H9 (cell line): ENCODE data around the gene OIP5. TPM values are rescaled to one million over a fixed set of nuclear protein-coding genes. Genes with fewer than 3 reads are reported as not detected.

Experiments
- DNase-seq: peaks from one replicate; pipeline ENCODE4 v3.0.0-alpha.2; 2017
- H2AFZ ChIP-seq: one replicate; pipeline ENCODE4 v1.6.1; 2013; ENCODE audit warnings: mild to moderate bottlenecking, low read length, control low read depth, moderate library complexity
- H2AK5ac ChIP-seq: 2 replicates; pipeline ENCODE4 v1.6.1; 2013; ENCODE audit warnings: low read length, control low read depth, mixed read lengths; ENCODE audit not compliant: insufficient read length
- H2BK120ac ChIP-seq: one replicate; pipeline ENCODE4 v1.6.1; 2013; ENCODE audit warnings: low read depth, mild to moderate bottlenecking, low read length, control low read depth, inconsistent platforms; ENCODE audit not compliant: poor library complexity, severe bottlenecking
- H2BK12ac ChIP-seq: 2 replicates; pipeline ENCODE4 v1.6.1; 2013; ENCODE audit warnings: low read length, control low read depth, mixed read lengths, low read depth; ENCODE audit not compliant: insufficient read length
- H2BK15ac ChIP-seq: 2 replicates; pipeline ENCODE4 v1.6.1; 2013; ENCODE audit warnings: low read depth, low read length, control low read depth
- H2BK20ac ChIP-seq: one replicate; pipeline ENCODE4 v1.6.1; 2013; ENCODE audit warnings: low read depth, mild to moderate bottlenecking, low read length, control low read depth, inconsistent platforms; ENCODE audit not compliant: poor library complexity, severe bottlenecking
- H2BK5ac ChIP-seq: 2 replicates; pipeline ENCODE4 v1.6.1; 2013; ENCODE audit warnings: low read length, control low read depth, mixed read lengths; ENCODE audit not compliant: insufficient read length
- H3K14ac ChIP-seq: 2 replicates; pipeline ENCODE4 v1.6.1; 2013; ENCODE audit warnings: low read length, control low read depth; ENCODE audit not compliant: insufficient read depth
- H3K18ac ChIP-seq: 2 replicates; pipeline ENCODE4 v1.6.1; 2013; ENCODE audit warnings: low read depth, mild to moderate bottlenecking, mixed read lengths, low read length, control low read depth; ENCODE audit not compliant: insufficient read length
- H3K23ac ChIP-seq: 2 replicates; pipeline ENCODE4 v1.6.1; 2013; ENCODE audit warnings: low read length, control low read depth, mixed read lengths, low read depth; ENCODE audit not compliant: insufficient read length
- H3K23me2 ChIP-seq: 2 replicates; pipeline ENCODE4 v1.6.1; 2013; ENCODE audit warnings: low read depth, mild to moderate bottlenecking, mixed read lengths, low read length, control low read depth; ENCODE audit not compliant: insufficient read length, poor library complexity, severe bottlenecking
- H3K27ac ChIP-seq: 2 replicates; pipeline ENCODE4 v1.5.1; 2013; ENCODE audit warnings: low read length, control low read depth, mixed read lengths, low read depth; ENCODE audit not compliant: insufficient read length
- H3K27me3 ChIP-seq: 2 replicates; pipeline ENCODE4 v1.6.1; 2013; ENCODE audit warnings: low read length, control low read depth, inconsistent platforms; ENCODE audit not compliant: insufficient read depth
- H3K4ac ChIP-seq: 2 replicates; pipeline ENCODE4 v1.6.1; 2013; ENCODE audit warnings: low read depth, mild to moderate bottlenecking, control low read depth, inconsistent platforms, low read length, moderate library complexity
- H3K4me1 ChIP-seq: 2 replicates; pipeline ENCODE4 v1.6.1; 2013; ENCODE audit warnings: low read length, control low read depth, inconsistent platforms; ENCODE audit not compliant: insufficient read depth
- H3K4me2 ChIP-seq: 2 replicates; pipeline ENCODE4 v1.6.1; 2013; ENCODE audit warnings: low read length, control low read depth, mixed read lengths; ENCODE audit not compliant: insufficient read length, insufficient read depth
- H3K56ac ChIP-seq: 2 replicates; pipeline ENCODE4 v1.6.1; 2013; ENCODE audit warnings: low read depth, mild to moderate bottlenecking, mixed read lengths, low read length, control low read depth; ENCODE audit not compliant: insufficient read length
- H3K79me1 ChIP-seq: 2 replicates; pipeline ENCODE4 v1.6.1; 2013; ENCODE audit warnings: low read depth, mild to moderate bottlenecking, moderate library complexity, low read length, control low read depth, inconsistent platforms; ENCODE audit not compliant: insufficient read depth, poor library complexity, severe bottlenecking
- H3K79me2 ChIP-seq: 2 replicates; pipeline ENCODE4 v1.6.1; 2013; ENCODE audit warnings: low read length, control low read depth, inconsistent platforms; ENCODE audit not compliant: insufficient read depth
- H3K9ac ChIP-seq: 2 replicates; pipeline ENCODE4 v1.6.1; 2013; ENCODE audit warnings: low read length, control low read depth, mixed read lengths; ENCODE audit not compliant: insufficient read length; ENCODE audit errors: extremely low read depth
- H3K9me3 ChIP-seq: one replicate; pipeline ENCODE4 v1.6.1; 2013; ENCODE audit warnings: low read depth, low read length, inconsistent platforms; ENCODE audit not compliant: control insufficient read depth
- H3T11ph ChIP-seq: one replicate; pipeline ENCODE4 v1.6.1; 2013; ENCODE audit warnings: mild to moderate bottlenecking, low read length, control low read depth, inconsistent platforms
- H4K20me1 ChIP-seq: one replicate; pipeline ENCODE4 v1.6.1; 2013; ENCODE audit not compliant: control insufficient read depth, insufficient read length, insufficient read depth
- H4K5ac ChIP-seq: 2 replicates; pipeline ENCODE4 v1.6.1; 2013; ENCODE audit warnings: low read depth, mild to moderate bottlenecking, mixed read lengths, low read length, control low read depth; ENCODE audit not compliant: insufficient read length
- H4K8ac ChIP-seq: replicated peaks from 2 replicates; pipeline ENCODE4 v1.6.1; 2013; ENCODE audit warnings: low read length, control low read depth, mixed read lengths, low read depth; ENCODE audit not compliant: insufficient read length
- H4K91ac ChIP-seq: 2 replicates; pipeline ENCODE4 v1.6.1; 2013; ENCODE audit warnings: low read depth, mild to moderate bottlenecking, moderate library complexity, mixed read lengths, low read length, control low read depth; ENCODE audit not compliant: insufficient read length
- H3K27ac Mint-ChIP-seq, 3 experiments: 2 replicates in 2 of 3; 3 replicates in 1 of 3; pipeline ENCODE4 v1.8.0; 2020 to 2021; ENCODE audit warnings: mixed read lengths in 3 of 3, mild to moderate bottlenecking in 1 of 3, moderate library complexity in 1 of 3
- H3K27me3 Mint-ChIP-seq: 2 replicates; pipeline ENCODE4 v1.8.0; 2021; ENCODE audit warnings: low read depth, mild to moderate bottlenecking, moderate library complexity, mixed read lengths
- H3K36me3 Mint-ChIP-seq, 3 experiments: 2 replicates in 2 of 3; 3 replicates in 1 of 3; pipeline ENCODE4 v1.8.0; 2020 to 2021; ENCODE audit warnings: low read depth in 3 of 3, mixed read lengths in 3 of 3; ENCODE audit not compliant: insufficient read depth in 1 of 3
- H3K4me1 Mint-ChIP-seq, 2 experiments: 2 replicates each; pipeline ENCODE4 v1.8.0; 2020; ENCODE audit warnings: mixed read lengths in 2 of 2
- H3K4me3 Mint-ChIP-seq, 2 experiments: 2 replicates in 1 of 2; 3 replicates in 1 of 2; pipeline ENCODE4 v1.8.0; 2020 to 2021; ENCODE audit warnings: mild to moderate bottlenecking in 2 of 2, mixed read lengths in 2 of 2, moderate library complexity in 1 of 2
- H3K9me3 Mint-ChIP-seq, 2 experiments: 2 replicates in 1 of 2; 3 replicates in 1 of 2; pipeline ENCODE4 v1.8.0; 2020; ENCODE audit warnings: mild to moderate bottlenecking in 2 of 2, mixed read lengths in 2 of 2, moderate library complexity in 1 of 2
- WGBS: extraction: QIAGEN DNeasy Blood & Tissue Kit; methylation state at CpG from one replicate; pipeline ENCODE4 v1.1.7; 2013; ENCODE audit warnings: missing lambda C conversion rate, low lambda C conversion rate, mixed read lengths; ENCODE audit not compliant: insufficient read length; ENCODE audit errors: extremely low coverage; 5-methylcytosine and 5-hydroxymethylcytosine counted together
- total RNA-seq: library from RNA; stranded (reverse); gene quantifications from 2 replicates; pipeline ENCODE4 v1.2.1, GENCODE V29; 2021
- TF ChIP-seq, protein P1 (sequence below): fragments of 200-600 bp; sonication (generic); conservative IDR thresholded peaks from 3 replicates; pipeline ENCODE4 v1.8.0; 2021; ENCODE audit warnings: antibody characterized with exemption, mild to moderate bottlenecking

OIP5 gene
- total RNA-seq, 1 experiment from 2014 or later: 30.9 TPM

- no peaks in the 10 kb centered on the region for H3K4me1 Mint-ChIP-seq
- no CpG with 5 or more reads among the region's 10 CpGs for WGBS
- peaks cover 57 to 83% (median 73%) of the 10 kb centered on the region in 3 experiments for H3K36me3 Mint-ChIP-seq
- H3K9ac ChIP-seq: no peak overlapping the region
- H4K8ac ChIP-seq: no peak overlapping the region
- no peak overlapping the region for H3K27ac ChIP-seq
- H3K79me2 ChIP-seq: no peaks in the 10 kb centered on the region
- H2BK15ac ChIP-seq: no peak overlapping the region
- no peak overlapping the region for H3K27ac Mint-ChIP-seq
- H3K9me3 ChIP-seq: no peaks in the 10 kb centered on the region
- H2BK12ac ChIP-seq: no peak overlapping the region
- no peak overlapping the region for H3K18ac ChIP-seq
- no peak overlapping the region for H3K4me2 ChIP-seq
- no peaks in the 10 kb centered on the region for H3K27me3 Mint-ChIP-seq
- H3K4ac ChIP-seq: no peak overlapping the region
- H4K20me1 ChIP-seq: no peaks in the 10 kb centered on the region
- no peak overlapping the region for H2BK20ac ChIP-seq
- no peak for DNase-seq
- no peak overlapping the region for H3K4me3 Mint-ChIP-seq
- H2BK120ac ChIP-seq: no peak overlapping the region
- no peak overlapping the region for H3K23ac ChIP-seq
- H2AK5ac ChIP-seq: no peak overlapping the region
- no peaks in the 10 kb centered on the region for H3K4me1 ChIP-seq
- TF ChIP-seq, protein P1, sequence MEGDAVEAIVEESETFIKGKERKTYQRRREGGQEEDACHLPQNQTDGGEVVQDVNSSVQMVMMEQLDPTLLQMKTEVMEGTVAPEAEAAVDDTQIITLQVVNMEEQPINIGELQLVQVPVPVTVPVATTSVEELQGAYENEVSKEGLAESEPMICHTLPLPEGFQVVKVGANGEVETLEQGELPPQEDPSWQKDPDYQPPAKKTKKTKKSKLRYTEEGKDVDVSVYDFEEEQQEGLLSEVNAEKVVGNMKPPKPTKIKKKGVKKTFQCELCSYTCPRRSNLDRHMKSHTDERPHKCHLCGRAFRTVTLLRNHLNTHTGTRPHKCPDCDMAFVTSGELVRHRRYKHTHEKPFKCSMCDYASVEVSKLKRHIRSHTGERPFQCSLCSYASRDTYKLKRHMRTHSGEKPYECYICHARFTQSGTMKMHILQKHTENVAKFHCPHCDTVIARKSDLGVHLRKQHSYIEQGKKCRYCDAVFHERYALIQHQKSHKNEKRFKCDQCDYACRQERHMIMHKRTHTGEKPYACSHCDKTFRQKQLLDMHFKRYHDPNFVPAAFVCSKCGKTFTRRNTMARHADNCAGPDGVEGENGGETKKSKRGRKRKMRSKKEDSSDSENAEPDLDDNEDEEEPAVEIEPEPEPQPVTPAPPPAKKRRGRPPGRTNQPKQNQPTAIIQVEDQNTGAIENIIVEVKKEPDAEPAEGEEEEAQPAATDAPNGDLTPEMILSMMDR: no peak
- no peak overlapping the region for H4K5ac ChIP-seq
- H3K23me2 ChIP-seq: no peaks in the 10 kb centered on the region
- no peaks in the 10 kb centered on the region for H3K27me3 ChIP-seq
- no peak overlapping the region for H2AFZ ChIP-seq
- H3K79me1 ChIP-seq: peaks cover 3% of the 10 kb centered on the region
- no peak overlapping the region for H3T11ph ChIP-seq
- no peaks in the 10 kb centered on the region for H3K9me3 Mint-ChIP-seq
- H2BK5ac ChIP-seq: no peak overlapping the region
- no peak overlapping the region for H3K14ac ChIP-seq
- no peak overlapping the region for H3K56ac ChIP-seq
- no peak overlapping the region for H4K91ac ChIP-seq
Measured at GRCh38 chr15:41350057-41350717, 17.8 kb upstream of the OIP5 start.
